ENCODE results near the gene DACT1.

DNA sequence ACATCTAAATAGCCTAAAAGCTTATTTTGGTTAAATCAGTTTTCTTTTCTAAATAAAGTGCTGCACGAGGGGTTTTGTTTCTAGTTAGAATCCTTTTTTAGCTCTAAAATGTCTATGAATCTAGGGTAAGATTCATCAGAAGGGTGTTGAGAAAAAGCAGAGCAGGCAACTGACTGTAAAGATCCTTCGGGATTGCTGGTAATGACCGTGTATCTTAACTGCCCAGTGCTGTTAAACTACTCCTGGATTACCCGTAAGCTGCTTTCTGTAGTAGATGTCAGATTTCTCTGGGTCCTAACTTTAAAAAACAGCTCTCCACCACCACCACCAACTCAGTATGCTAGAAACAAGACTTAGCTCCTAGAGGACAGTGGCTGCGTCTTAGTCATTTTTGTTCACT is 39.2 kb downstream of the DACT1 start:
- TF ChIP-seq EP300 (IDR thresholded peaks at IDR 0.05) (no peak), POLR2A (IDR thresholded peaks at IDR 0.05) (no peak)

Measured in tibial nerve (tissue), 3 donors.